Stimulated activated CD4-positive, alpha-beta T cell treated with anti-CD3 and anti-CD28 coated beads, Interleukin-2, amount 100 ng/mL, for 4 hours (primary cell): ENCODE data around the gene SYMPK.

Experiments
- DNase-seq: peaks from one replicate; pipeline ENCODE4 v3.0.0-alpha.2; 2020; ENCODE audit warnings: low read depth

The SYMPK gene

GRCh38 chr19:45766869-45767346, 96.0 kb downstream of the SYMPK start:
- no peak for DNase-seq

DNA sequence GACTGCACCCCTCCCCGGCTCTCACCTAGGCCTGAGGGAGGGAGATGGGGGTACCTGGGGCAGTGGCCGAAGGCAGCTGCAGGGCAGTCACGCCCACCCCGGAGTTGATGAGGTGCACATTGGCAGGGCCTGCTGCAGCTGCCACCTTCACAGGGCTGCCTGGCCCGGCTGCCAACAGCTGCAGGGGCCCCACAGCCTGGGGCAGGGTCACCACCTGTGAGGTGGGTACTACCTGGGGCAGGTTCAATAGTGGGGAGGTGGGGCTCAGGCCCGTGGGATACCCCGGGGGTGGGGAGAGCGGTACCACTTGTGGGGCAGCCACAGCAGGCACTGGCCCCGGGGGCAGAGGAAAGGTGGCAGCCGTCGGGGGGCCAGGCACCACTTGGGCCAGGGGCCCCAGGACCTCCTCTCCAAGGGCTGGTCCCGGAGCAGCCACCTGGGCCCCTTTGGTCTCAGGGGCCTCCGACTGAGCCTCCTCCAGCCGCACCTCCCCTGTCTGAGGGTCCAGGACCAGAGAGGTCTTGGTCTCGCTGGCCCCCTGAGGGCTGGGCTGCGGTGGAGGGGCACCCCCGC, 96.6 kb downstream of the SYMPK start:
- DNase-seq: no peak

DNA sequence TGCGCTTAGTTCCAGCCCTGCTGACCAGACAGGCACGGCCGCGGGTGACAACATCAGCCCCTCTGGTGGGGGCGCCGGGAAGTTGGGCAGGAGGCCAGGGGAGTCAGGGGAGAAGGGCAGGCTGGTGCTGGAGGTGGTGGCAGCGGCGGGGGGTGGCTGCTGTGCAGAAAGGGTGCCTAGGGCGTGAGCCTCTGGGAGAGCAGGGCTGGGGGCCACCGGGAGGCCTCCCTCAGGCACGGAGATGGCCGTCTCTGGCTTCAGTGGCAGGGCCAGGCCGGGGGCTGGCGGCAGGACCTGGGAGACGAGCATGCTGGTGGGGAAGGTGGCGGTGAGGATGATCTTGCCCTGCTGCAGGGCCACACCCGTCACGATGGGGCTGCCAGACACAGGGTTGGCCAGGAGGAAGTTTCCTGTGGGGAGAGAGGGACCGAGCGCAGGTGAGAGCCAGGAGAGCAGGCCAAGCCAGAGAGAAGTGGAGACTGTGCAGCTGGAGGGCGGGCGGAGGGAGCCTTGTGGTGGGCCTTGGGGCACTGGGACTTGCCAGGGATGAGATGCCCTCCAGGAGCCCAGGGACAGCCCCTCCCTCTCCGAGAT, 97.1 kb downstream of the SYMPK start:
- DNase-seq: no peak
